ENCODE data around the gene HSP90AA1.
"Not testable (repeated sequence)": the region's sequence is repeated elsewhere in the genome, so short reads cannot be mapped to it uniquely, and the experiment has no call there.

Gene HSP90AA1

DNA sequence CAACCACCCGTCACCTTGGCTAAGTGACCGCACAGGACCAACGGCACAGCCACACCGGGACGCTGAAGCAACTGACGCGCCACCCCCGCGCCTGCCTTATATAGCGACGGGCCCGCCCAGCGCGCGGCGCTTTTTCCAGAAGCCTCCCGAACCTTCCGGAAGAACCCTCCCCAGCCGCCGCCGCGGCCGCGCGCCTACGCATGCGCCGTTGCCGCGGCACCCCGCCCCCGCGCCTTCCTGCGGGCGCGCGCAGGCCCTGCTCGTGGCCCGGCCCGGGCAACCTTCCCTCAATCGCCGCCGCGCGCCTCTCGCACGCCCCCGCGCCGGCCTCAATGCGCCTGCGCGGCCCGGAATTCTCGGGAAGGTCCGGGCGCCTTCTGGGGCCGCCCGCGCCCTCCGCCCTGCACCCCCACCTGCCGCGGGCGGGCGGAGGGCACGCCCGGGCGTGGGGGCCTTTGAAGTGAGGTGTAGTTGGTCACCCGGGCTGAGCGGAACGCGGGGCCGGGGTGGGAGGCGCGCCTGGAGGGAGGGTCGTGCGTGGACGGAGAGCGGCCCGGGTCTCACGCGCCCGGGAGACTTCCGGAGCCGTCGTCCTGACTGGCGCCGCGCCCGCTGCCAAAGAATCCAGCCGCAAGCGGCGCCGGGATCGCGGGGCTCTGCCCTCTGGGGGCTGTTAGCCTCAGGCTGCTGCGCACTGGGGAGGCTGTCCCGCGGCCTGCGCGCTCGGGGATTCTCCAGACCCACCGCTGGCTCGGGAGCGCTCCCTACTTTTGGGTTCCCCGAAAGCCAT is at the start of gene HSP90AA1:
HSP90AA1 (minus strand) TSS at position 73 of the 790 bp plus-strand sequence. CDS start 666 bp downstream, outside the sequence.
- DNase-seq, result peak; percentile 96

- not testable (repeated sequence) for DNase-seq
Observed at GRCh38 chr14:102135456-102135855, 48.6 kb upstream of the HSP90AA1 start.

GRCh38 chr14:102134719-102135118 is 47.9 kb upstream of the HSP90AA1 start:
- DNase-seq, result not testable (repeated sequence)

DNA sequence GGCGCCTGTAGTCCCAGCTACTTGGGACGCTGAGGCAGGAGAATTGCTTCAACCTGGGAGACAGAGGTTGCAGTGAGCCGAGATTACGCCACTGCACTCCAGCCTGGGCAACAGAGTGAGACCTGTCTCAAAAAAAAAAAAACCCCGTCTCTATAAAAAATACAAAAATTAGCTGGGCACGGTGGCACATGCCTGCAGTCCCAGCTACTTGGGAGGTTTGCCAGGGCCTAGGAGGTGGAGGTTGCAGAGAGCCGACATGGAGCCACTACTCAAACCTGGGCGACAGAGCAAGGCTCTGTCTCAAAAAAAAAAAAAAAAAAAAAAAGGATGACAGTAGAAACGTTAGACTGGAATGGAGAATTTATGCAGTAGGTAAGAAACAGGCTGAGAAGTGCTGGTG is 47.2 kb upstream of the HSP90AA1 start:
- DNase-seq, result not testable (repeated sequence)

DNA sequence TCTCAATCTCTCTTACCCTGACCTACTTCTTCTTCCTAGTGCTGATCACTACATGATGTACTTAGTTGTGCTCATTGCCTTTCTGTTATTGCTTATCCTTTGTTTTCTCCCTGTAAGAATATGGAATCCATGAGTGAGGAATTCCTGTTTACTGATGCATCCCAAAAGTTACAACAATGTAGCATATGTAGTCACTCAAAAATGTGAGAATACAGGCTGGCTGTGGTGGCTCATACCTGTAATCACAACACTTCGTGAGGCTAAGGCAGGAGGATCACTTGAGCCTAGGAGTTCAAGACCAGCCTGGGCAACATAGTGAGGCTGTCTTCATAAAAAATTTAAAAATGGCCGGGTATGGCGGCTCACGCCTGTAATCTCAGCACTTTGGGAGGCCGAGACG is 44.9 kb upstream of the HSP90AA1 start:
- DNase-seq, result no peak

- DNase-seq, result no peak
Observed at GRCh38 chr14:102126807-102127455, 40.1 kb upstream of the HSP90AA1 start.

GRCh38 chr14:102125546-102125945 is 38.7 kb upstream of the HSP90AA1 start:
- DNase-seq, result no peak

DNA sequence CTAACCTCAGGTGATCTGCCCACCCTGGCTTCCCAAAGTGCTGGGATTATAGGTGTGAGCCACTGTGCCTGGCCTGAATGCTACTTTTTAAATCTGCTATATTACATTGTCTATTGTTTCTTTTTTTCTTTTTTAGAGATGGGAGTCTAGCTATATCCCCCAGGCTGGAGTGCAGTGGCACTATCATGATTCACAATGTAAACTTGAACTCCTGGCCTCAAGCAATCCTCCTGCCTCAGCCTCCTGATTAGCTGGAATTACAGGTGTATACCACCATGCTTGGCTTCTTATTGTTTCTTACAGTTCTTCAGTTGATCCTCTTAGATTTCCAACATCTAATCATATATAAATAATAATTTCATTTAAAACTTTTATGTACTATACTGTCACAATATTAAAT is 37.6 kb upstream of the HSP90AA1 start:
- no peak for DNase-seq

DNA sequence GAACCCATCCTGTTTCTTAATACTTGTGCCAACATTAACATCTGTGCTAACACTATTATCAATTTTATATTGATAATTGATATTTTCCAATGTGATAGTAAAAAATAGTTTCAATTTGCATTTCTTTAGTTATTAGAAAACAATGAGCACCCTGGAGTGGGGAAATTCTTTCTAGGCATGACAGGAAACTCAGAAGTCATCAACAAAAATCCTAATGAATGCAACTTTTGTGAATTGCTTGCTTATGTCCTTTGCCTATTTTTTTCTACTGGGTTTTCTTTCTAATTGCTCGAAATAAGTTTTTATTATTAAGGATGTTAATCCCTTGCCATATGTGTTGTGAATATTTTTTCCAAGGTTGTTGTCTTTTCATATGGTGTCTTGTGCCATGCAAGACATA is 34.7 kb upstream of the HSP90AA1 start:
- DNase-seq, result no peak

DNA sequence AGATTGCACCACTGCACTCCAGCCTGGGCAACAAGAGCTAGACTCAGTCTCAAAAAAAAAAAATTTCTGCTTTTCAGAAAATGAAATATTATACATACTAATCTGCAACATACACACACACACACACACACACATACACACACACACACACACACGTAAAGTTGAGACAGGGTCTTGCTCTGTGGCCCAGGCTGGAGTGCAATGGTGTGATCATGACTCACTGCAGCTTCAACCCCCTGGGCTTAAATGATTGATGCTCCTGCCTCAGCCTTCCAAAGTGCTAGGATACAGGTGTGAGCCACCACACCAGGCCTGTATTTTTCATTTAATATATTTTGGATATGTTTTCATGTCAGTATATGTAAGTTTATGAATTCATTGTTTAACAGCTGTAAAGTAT is 34.0 kb upstream of the HSP90AA1 start:
- DNase-seq, result no peak

DNA sequence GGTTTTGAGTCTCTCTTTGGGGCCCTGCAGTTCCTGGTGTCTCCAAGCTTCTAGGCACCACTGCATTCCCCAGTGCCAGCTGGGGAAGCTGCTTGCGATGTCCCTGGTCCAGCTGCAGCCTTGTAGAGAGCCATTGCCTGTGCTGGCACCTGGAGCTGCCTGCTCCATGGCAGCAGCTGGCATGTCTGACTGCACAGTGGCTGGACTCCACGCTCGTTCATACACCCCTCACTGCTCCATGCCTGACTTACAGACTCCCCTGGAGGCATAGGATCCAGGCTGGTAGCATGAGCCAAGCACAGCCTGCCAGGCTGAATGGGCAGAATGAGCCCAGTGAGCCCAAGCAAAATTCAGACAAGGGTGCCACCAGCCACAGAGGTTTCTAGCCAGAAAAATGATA is 31.0 kb upstream of the HSP90AA1 start:
- no peak for DNase-seq

DNA sequence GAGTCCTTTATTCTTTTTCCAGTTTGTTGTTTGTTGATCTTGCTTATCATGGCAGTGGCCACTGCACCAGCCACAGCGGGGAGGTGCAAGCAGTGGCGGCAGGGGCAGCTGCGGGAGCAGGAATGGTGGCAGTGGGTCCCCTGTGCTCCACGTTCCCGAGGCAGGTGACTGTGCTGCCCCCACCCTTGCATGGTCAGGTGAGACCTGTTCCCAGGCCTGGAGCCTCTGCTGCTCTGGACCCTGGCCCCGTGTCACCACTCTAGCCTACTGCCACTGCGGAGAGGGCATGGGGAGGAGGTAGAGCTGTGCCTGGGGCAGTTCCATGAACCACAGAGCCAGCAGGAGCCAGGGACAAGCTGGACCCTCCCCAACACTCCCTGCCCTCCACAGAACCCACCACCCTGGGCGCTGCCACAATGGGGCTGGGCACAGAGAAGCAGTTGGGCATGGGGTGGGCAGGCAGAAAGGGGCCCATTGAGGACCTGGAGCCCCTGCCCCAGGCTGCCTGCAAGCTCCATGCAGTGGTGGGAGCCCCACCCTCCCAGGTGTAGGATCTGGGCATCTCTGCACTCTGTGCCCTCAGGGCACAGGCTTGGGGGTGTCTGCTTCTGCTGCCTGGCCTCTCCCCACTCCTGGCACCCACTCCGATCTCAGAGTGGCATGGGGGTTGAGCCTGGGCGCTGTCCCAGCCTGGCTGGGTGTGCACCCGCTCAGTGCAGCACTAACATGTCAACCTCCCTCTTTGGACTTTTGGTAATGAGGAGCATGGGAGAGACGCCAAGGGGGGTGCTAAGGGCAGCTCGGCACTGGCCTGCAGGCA is 29.7 kb upstream of the HSP90AA1 start:
- DNase-seq, result no peak

- no peak for DNase-seq
Observed at GRCh38 chr14:102111101-102111500, 24.3 kb upstream of the HSP90AA1 start.

DNA sequence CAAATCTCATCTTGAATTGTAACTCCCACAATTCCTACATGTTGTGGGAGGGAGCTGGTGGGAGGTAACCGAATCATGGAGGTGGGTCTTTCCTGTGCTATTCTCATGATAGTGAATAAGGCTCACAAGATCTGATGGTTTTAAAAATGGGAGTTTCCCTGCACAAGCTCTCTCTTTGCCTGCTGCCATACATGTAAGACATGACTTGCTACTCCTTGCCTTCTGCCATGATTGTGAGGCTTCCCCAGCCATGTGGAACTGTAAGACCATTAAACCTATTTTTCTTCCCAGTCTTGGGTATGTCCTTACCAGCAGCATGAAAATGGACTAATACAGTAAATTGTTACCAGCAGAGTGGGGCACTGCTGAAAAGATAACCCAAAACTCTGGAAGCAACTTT is 22.5 kb upstream of the HSP90AA1 start:
- DNase-seq, result not testable (repeated sequence)

DNA sequence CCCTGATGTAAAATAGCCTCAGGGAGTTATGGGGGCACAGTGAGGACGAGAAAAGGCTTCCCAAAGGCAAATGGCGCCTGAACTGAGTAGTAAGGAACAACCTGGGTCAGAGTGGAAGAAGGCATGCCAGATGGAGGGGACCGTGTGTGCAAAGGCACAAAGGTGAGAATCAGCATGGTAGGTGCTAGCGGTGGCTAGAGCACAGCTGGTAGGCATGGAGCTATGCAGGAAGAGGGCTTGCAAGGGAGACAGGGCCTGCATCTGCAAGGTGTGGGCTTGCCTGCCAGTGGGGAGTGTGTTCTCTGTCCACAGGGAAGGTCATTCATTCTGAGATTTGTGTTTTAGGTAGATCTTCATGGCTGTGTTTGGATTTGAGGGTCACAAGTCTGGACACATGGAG is 18.5 kb upstream of the HSP90AA1 start:
- no peak for DNase-seq

DNA sequence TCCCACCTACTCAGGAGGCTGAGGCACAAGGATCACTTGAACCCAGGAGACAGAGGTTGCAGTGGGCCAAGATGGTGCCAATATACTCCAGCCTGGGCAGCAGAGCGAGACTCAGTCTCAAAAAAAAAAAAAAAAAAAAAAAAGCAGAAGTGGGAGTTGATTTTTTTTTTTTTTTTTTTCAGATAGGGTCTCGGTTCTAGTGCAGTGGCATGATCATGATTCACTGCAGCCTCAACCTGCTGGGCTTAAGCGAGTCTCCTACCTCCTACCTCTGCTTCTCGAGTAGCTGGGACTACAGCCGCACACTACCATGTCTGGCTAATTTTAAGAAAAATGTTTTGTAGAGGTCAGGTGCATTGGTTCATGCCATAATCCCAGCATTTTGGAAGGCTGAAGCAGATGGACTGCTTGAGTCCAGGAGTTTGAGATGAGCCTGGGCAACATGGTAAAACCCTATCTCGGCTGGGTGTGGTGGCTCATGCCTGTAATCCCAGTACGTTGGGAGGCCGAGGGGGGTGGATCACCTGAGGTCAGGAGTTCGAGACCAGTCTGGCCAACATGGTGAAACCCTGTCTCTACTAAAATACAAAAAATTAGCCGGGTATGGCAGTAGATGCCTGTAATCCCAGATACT is 16.3 kb upstream of the HSP90AA1 start:
- no peak for DNase-seq

- DNase-seq, result no peak
Observed at GRCh38 chr14:102097441-102098135, 10.7 kb upstream of the HSP90AA1 start.

GRCh38 chr14:102096569-102097188 is 9.8 kb upstream of the HSP90AA1 start:
- DNase-seq, result peak; percentile 57

DNA sequence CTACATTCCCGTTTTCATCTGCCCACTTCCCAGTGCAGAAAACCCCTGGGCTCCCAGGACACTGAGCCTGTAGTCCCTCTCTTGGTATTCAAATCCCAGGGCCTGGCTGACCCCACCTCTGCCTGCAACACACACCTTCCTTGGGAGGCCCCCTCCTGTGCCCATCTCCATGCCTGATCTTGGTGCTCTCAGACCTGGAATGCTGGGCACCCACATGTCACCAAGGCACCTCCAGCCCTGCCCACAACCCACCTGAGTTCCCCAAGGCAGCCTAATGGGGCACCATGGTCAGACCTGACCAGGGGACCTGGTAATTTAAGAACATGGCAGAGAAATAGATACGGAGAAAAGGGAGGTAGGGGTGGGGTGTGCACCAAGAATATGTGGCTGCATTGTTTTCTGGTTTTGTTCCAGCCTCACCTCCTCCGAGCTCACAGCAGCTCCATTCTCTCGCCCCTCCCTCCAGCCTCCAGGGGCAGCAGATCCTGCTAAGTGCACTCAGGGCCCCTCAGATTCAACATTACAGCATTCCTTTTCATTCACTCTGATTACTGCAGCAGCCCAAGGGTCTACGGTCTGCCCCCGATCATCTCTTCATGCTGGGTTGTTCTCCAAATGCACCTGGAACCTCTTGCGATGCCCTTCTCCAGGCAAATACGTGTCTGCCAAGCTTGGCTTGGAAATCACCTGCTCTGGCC is 9.2 kb upstream of the HSP90AA1 start:
- DNase-seq, result no peak

DNA sequence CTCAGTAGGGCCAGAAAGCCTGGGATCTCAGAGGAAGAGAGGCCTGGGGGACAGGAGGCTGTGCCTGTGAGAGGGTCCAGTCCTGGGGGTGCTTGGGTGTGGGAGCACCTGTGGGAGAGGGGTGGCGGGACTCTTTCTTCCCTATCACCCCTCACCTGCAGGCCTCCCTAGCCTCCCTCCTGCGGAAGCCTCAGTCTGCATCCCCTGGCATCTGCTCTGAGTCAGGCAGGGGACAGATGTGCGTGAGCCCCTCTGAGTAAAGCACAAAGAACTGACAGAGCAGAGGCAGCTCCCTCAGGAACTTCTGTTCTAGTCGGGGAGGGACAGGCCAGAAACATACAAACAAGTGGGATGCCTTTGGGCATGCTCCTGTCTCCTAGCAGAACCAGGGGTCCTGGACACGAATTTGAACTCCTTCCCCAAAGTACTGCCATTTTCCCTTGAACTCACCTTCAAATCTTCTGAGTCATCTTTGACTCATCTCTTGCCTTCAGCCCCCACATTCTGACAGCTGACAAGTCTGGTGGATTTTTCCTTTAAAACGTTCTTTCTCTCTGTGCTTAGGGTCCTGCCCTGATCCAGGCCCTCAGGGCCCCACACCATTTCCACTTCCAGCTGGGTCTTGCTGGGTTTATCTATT is 8.5 kb upstream of the HSP90AA1 start:
- DNase-seq, result no peak

GRCh38 chr14:102094101-102094500 is 7.3 kb upstream of the HSP90AA1 start:
- DNase-seq, result no peak
